Measurements from ENCODE around the gene CKLF.
"Not testable (repeated sequence)": the region's sequence is repeated elsewhere in the genome, so short reads cannot be mapped to it uniquely, and the experiment has no call there.

The CKLF gene

DNA sequence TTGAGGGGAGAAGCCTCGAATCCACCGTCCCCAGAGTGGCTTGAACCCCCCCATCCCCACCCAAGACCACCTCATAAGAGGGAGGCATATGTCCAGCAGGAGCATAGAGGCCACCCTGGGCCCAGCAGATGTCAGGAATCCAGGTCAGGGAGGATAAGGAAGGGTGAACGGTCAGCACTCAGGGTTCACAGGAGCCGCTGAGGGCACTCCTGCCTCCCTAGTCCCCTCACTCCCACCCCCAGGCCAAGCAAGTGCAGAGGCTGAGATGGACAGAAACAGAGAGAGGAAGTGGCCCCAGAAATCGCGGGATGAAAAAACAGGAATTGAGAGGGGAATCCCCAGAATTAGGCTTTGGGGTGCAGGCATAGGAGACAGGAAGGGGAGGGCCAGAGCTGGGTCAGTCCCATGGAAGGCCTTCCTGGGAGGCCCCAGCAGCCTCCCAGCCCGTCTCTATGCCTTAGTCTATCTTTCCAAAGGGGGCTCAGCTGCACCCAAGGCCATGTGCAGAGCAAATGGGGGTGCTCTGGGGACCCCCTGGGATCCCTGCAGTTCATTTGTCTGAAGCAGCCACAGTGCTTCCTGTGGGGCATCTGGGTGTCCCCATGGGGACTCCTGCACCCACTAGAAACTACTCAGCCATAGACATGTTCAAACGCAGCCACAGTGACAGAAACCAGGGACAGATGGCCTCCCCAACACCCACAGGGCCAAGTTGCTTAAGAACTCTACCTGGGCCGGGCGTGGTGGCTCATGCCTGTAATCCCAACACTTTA is 53.8 kb downstream of the CKLF start:
- Mint-ChIP-seq H3K4me3 (peak overlapping the region; percentile 77), H3K27ac (peak overlapping the region; percentile 80), H3K4me1 (peaks cover 41% of the 10 kb centered on the region), H3K9me3 (no peaks in the 10 kb centered on the region), H3K27me3 (ENCODE audit: low read depth, poor library complexity) (peaks cover 5% of the 10 kb centered on the region), H3K36me3 (ENCODE audit: low read depth) (peaks cover 20% of the 10 kb centered on the region)
- TF ChIP-seq, protein P1, sequence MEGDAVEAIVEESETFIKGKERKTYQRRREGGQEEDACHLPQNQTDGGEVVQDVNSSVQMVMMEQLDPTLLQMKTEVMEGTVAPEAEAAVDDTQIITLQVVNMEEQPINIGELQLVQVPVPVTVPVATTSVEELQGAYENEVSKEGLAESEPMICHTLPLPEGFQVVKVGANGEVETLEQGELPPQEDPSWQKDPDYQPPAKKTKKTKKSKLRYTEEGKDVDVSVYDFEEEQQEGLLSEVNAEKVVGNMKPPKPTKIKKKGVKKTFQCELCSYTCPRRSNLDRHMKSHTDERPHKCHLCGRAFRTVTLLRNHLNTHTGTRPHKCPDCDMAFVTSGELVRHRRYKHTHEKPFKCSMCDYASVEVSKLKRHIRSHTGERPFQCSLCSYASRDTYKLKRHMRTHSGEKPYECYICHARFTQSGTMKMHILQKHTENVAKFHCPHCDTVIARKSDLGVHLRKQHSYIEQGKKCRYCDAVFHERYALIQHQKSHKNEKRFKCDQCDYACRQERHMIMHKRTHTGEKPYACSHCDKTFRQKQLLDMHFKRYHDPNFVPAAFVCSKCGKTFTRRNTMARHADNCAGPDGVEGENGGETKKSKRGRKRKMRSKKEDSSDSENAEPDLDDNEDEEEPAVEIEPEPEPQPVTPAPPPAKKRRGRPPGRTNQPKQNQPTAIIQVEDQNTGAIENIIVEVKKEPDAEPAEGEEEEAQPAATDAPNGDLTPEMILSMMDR (IDR thresholded peaks at IDR 0.05), result no peak
- no peak for DNase-seq

DNA sequence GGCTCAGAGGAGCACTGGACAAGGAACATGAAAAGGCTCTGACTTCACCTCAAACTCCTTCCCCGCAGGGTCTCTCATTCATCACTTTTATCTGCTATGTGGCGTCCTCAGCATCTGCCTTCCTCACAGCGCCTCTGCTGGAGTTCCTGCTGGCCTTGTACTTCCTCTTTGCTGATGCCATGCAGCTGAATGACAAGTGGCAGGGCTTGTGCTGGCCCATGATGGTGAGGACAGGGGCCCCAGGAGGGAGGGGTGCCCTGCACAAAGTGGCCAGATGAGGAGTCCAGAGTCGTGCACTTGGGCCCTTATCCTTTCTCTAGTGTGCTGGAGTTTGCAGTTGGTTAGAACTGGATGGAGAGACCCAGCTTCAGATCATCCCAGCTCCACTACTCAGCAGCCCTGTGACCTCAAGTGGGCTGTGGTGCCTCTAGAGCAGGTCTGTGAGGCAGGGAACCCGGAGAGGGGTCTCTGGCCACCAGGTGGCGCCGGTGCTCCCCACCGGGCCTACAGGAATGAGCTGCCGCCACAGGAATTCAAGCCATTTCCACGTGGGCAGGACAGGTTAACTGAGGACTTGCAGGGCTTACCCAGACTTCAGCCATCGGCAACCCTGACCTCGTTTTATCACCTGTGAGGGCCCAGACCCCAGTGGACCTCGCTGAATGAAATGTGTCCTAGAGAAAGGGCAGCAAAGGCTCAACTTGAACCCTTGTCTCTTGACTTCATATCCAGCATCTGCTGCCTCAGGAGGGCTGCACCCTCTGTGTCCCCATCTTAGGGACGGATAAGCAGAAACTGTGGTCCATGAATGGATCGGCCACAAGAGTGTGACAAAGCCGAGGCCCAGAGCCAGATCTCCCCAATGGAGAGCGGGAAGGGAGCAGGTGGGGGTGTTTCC is 56.1 kb downstream of the CKLF start:
- Mint-ChIP-seq H3K9me3 (peaks cover 4% of the 10 kb centered on the region), H3K27ac (peak overlapping the region; percentile 90), H3K4me3 (no peak overlapping the region), H3K27me3 (ENCODE audit: low read depth, poor library complexity) (no peaks in the 10 kb centered on the region), H3K36me3 (ENCODE audit: low read depth) (peaks cover 43% of the 10 kb centered on the region), H3K4me1 (peaks cover 32% of the 10 kb centered on the region)
- TF ChIP-seq, protein P1 (IDR thresholded peaks at IDR 0.05), result peak; percentile 93
- DNase-seq, result peak; percentile 93

DNA sequence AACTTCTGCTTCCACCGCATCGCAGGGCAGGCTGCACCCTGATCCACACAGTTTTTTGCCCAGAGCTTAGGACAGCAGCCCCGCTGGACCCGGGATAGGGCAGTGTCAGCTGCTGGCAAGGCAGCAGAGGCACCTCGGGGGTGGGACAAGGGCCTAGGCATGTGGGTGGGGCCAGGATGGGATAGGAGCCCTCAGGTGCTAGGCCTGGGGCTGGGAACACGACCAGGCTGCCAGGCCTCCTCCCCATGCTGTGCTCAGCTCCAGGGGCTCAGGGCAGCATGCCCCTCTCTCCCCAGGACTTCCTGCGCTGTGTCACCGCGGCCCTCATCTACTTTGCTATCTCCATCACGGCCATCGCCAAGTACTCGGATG is 56.7 kb downstream of the CKLF start:
- no peak for DNase-seq
- TF ChIP-seq, protein P1 (IDR thresholded peaks at IDR 0.05), result no peak
- Mint-ChIP-seq H3K4me1 (peaks cover 26% of the 10 kb centered on the region), H3K4me3 (no peak overlapping the region), H3K27ac (no peak overlapping the region), H3K27me3 (ENCODE audit: low read depth, poor library complexity) (no peaks in the 10 kb centered on the region), H3K36me3 (ENCODE audit: low read depth) (peaks cover 50% of the 10 kb centered on the region), H3K9me3 (peaks cover 4% of the 10 kb centered on the region)

DNA sequence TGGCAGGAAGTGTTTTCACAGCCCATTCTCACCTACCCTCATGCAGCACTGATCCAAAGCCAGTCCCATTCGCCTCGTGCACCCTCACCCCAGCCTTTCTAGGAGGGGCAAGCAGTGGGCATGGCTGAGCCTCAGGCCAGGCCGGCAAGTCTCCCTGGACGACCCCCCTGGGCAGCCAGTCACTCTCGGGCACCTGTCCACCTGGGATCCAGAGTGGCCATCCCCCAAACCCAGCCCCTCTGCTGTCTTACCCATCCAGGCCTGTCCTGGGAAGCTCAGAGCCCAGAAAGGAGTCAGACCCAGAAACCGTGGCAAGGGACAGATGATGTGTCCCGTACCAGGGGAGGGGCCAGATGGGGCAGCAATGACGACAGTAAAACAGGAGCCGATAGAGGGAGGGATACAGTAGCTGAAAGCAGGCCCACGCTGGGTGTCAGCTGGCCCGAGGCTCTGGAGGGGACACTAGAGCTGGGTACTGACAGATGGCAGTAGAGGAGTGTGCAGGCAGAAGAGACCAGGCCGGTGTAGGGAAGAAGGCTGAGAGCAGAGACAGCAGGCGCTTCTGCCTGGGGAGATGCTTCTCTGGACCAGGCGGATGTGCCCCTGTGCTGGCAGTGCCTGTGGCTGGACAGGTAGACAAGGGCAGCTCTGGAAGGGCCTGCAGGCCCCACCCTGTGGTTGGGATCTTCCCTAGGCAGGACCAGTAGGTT is 57.9 kb downstream of the CKLF start:
- no peaks in the 10 kb centered on the region for H3K27me3 Mint-ChIP-seq (ENCODE audit: low read depth, poor library complexity)
- peaks cover 61% of the 10 kb centered on the region for H3K36me3 Mint-ChIP-seq (ENCODE audit: low read depth)
- no peak for DNase-seq
- H3K9me3 Mint-ChIP-seq, result peaks cover 4% of the 10 kb centered on the region
- H3K27ac Mint-ChIP-seq, result no peak overlapping the region
- peaks cover 26% of the 10 kb centered on the region for H3K4me1 Mint-ChIP-seq
- H3K4me3 Mint-ChIP-seq, result no peak overlapping the region
- TF ChIP-seq, protein P1 (IDR thresholded peaks at IDR 0.05), result no peak

DNA sequence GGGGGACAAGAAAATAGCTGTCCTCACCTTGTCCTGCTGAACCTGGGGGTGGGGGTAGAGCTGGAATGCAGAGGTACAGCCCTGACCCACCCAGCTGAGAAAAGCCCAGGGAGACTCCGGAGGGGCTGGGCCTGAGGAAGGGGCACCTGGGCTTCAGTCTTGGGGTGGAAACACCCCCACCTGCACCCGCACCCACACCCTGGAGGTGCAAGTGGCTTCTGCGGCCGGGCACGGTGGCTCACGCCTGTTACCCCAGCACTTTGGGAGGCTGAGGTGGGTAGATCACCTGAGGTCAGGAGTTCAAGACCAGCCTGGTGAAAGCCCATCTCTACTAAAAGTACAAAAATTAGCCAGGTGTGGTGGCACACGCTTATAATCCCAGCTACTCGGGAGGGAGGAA is 59.5 kb downstream of the CKLF start:
- not testable (repeated sequence) for H3K27ac Mint-ChIP-seq; H3K27me3 Mint-ChIP-seq (ENCODE audit: low read depth, poor library complexity); H3K4me3 Mint-ChIP-seq; H3K9me3 Mint-ChIP-seq; DNase-seq
- Mint-ChIP-seq H3K4me1 (peaks cover 22% of the 10 kb centered on the region), H3K36me3 (ENCODE audit: low read depth) (peaks cover 71% of the 10 kb centered on the region)

DNA sequence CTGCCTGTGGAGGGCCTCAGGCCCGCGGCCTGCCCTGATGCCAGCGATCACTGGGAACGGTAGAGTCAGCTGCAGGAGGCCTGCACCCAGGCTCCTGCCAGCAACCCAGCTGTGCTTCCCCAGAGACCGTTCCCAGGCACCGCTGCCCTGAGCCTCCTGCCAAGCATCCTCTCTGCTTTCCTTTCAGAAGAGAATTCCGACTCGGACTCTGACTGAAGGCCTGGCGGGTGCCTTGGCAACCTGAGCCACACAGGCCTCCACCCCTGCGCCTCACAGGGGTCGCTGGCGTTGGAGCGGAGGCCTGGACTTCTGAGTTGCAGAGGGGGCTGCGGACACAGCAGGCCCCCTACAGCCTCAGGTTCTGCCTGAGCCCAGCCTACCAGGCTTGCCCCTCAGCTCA is 60.0 kb downstream of the CKLF start:
- Mint-ChIP-seq H3K9me3 (peaks cover 4% of the 10 kb centered on the region), H3K27ac (no peak overlapping the region), H3K4me1 (peaks cover 25% of the 10 kb centered on the region), H3K27me3 (ENCODE audit: low read depth, poor library complexity) (no peaks in the 10 kb centered on the region), H3K36me3 (ENCODE audit: low read depth) (peaks cover 71% of the 10 kb centered on the region), H3K4me3 (no peak overlapping the region)
- no peak for DNase-seq
- TF ChIP-seq, protein P1 (IDR thresholded peaks at IDR 0.05), result no peak

Data from nephron progenitor cell (in vitro differentiated cells).